Testis (tissue), 3 donors: ENCODE measurements around the gene PALM. TPM values are rescaled to one million over a fixed set of nuclear protein-coding genes. Genes with fewer than 3 reads are reported as not detected.

ENCODE experiments used
- DNase-seq: peaks from one replicate; pipeline ENCODE4 v3.0.0-alpha.2; 2019
- H3K27ac ChIP-seq, 2 donors: fragments of 200-600 bp; sonication (generic); one replicate each; pipeline ENCODE4 v1.5.1; 2019
- H3K27me3 ChIP-seq: fragments of 200-600 bp; sonication (generic); one replicate; pipeline ENCODE4 v1.5.1; 2019
- H3K36me3 ChIP-seq: fragments of 200-600 bp; sonication (generic); one replicate; pipeline ENCODE4 v1.5.1; 2017; ENCODE audit warnings: low read depth; ENCODE audit errors: missing control alignments
- H3K4me1 ChIP-seq: fragments of 200-600 bp; sonication (generic); one replicate; pipeline ENCODE4 v1.5.1; 2019
- H3K4me3 ChIP-seq, 2 donors: fragments of 200-600 bp; sonication (generic); one replicate each; pipeline ENCODE4 v1.5.1; 2017 to 2019
- H3K9me3 ChIP-seq: fragments of 200-600 bp; sonication (generic); one replicate; pipeline ENCODE4 v1.5.1; 2017
- POLR2A ChIP-seq: fragments of 450-650 bp; IDR thresholded peaks from one replicate; pipeline ENCODE4 v1.6.1; 2017; ENCODE audit warnings: antibody characterized with exemption, mild to moderate bottlenecking, moderate library complexity
- WGBS, 2 donors: methylation state at CpG; one replicate each; pipeline ENCODE4 v1.1.5; 2018; 5-methylcytosine and 5-hydroxymethylcytosine counted together
- intact Hi-C: fragments of 100-400 bp; cut with DNase I; formaldehyde crosslinking; loops from one replicate; pipeline ENCODE4 v1.15.1; 2023; ENCODE audit warnings: low total_unique reads
- polyA plus RNA-seq: library from polyadenylated mRNA; stranded (reverse); fragments of 350-450 nt; fragmentation: Illumina TruSeq; extraction: RNeasy Lipid Tissue Mini Kit (QIAGEN cat#74804); gene quantifications from one replicate; pipeline ENCODE4 v1.2.3, GENCODE V29; 2014; ENCODE audit warnings: low read depth, low replicate concordance; ENCODE audit not compliant: insufficient read depth
- total RNA-seq, 2 donors: library from RNA; depleted of rRNA; stranded (reverse); fragments of >200 nt; gene quantifications; one replicate each; pipeline ENCODE4 v1.2.3, GENCODE V29; 2016
- TF ChIP-seq, protein P1 (sequence below), 3 experiments: fragments of 450-650 bp in 2 of 3; fragments of 200-600 bp in 1 of 3; sonication (generic) in 1 of 3; IDR thresholded peaks; one replicate each; pipeline ENCODE4 v1.5.1; 2016 to 2019; ENCODE audit warnings: antibody characterized with exemption in 3 of 3, mild to moderate bottlenecking in 2 of 3, moderate library complexity in 1 of 3

PALM gene
- total and polyA plus RNA-seq, 3 donors from 2014 or later: 35.5 to 47.8 (median 46.4) TPM

DNA sequence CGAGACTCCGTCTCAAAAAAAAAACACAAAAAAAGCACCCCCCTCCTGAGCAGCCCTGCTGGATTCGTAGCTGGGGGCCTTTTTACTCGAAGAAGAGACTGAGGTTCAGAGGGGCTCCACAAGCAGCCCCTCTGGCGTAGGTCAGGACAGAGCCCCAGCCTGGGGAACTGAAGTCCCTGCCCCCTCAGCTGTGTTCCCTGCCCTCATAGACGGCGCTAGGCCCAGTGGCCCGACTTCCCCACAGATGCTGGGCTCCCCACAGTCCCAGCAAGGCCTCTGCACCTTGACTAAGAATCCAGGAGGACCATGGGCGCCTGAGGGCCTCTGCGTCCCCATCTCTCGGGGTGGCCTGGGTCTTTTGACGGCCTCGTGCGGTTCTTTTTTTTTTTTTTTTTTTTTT, 41.1 kb downstream of the PALM start:
- H3K27ac ChIP-seq: no peak overlapping the region
- H3K27me3 ChIP-seq: no peaks in the 10 kb centered on the region
- no peaks in the 10 kb centered on the region for H3K4me1 ChIP-seq
- no peaks in the 10 kb centered on the region for H3K36me3 ChIP-seq
- TF ChIP-seq, protein P1, sequence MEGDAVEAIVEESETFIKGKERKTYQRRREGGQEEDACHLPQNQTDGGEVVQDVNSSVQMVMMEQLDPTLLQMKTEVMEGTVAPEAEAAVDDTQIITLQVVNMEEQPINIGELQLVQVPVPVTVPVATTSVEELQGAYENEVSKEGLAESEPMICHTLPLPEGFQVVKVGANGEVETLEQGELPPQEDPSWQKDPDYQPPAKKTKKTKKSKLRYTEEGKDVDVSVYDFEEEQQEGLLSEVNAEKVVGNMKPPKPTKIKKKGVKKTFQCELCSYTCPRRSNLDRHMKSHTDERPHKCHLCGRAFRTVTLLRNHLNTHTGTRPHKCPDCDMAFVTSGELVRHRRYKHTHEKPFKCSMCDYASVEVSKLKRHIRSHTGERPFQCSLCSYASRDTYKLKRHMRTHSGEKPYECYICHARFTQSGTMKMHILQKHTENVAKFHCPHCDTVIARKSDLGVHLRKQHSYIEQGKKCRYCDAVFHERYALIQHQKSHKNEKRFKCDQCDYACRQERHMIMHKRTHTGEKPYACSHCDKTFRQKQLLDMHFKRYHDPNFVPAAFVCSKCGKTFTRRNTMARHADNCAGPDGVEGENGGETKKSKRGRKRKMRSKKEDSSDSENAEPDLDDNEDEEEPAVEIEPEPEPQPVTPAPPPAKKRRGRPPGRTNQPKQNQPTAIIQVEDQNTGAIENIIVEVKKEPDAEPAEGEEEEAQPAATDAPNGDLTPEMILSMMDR (IDR thresholded peaks at IDR 0.05): no peak
- no peak for TF ChIP-seq POLR2A
- intact Hi-C loops: no loop called here
- WGBS, 2 donors: 87 to 88% methylated on average over 14 of the region's 14 CpGs
- no peak overlapping the region for H3K4me3 ChIP-seq
- DNase-seq: no peak
- no peaks in the 10 kb centered on the region for H3K9me3 ChIP-seq

DNA sequence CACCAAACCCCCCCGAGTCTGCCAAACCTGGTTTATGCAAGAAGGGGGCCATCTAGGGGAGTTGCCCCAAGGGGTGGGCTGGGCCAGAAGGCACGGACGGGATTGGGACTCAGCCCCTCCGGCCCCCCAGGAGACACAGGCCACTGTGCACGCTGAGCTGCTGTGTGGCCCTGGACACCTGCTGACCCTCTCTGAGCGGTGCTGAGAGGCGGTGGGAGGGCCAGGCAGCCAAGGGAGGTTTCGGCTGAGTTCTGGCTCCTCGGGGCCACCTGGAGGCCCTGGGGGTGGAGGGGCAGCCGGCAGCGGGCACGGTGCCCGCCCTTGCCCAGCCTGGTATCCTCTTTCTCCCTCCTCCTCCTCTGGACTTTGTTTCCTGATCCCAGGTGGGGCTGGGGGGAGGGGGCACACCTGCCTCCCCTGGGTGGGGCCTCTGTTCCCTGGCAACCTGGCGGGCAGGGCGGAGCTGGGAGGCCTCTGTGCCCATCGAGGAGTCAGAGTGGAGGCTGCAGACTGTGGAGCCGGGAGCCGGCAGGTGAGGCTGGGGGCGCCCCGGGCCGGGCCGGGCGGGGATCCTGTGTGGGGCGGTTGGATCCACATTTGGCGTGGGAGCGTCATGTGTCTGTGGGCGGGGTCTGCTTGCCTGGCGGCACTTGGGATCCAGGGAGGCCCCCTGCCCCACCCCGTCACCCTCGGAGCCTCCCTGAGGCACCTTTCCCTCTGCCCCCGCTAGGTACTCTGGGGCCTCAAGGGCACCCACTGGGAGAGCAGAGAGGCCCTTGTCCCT, 42.1 kb downstream of the PALM start, which contains the start of gene MISP:
MISP (plus strand) TSS at position 473 of the 784 bp plus-strand sequence. CDS start 5,835 bp downstream, outside the sequence.
- Histone ChIP-seq H3K9me3 (no peaks in the 10 kb centered on the region), H3K4me1 (no peaks in the 10 kb centered on the region), H3K27ac (no peak within 1 kb of the TSS), H3K27me3 (no peaks in the 10 kb centered on the region), H3K36me3 (no peaks in the 10 kb centered on the region), H3K4me3 (no peak within 1 kb of the TSS)
- DNase-seq: no peak
- intact Hi-C loops: no loop called here
- WGBS, 2 donors: 49% methylated on average over 5 to 31 of the region's 31 CpGs
- TF ChIP-seq POLR2A: no peak
- TF ChIP-seq, protein P1 (IDR thresholded peaks at IDR 0.05): no peak

DNA sequence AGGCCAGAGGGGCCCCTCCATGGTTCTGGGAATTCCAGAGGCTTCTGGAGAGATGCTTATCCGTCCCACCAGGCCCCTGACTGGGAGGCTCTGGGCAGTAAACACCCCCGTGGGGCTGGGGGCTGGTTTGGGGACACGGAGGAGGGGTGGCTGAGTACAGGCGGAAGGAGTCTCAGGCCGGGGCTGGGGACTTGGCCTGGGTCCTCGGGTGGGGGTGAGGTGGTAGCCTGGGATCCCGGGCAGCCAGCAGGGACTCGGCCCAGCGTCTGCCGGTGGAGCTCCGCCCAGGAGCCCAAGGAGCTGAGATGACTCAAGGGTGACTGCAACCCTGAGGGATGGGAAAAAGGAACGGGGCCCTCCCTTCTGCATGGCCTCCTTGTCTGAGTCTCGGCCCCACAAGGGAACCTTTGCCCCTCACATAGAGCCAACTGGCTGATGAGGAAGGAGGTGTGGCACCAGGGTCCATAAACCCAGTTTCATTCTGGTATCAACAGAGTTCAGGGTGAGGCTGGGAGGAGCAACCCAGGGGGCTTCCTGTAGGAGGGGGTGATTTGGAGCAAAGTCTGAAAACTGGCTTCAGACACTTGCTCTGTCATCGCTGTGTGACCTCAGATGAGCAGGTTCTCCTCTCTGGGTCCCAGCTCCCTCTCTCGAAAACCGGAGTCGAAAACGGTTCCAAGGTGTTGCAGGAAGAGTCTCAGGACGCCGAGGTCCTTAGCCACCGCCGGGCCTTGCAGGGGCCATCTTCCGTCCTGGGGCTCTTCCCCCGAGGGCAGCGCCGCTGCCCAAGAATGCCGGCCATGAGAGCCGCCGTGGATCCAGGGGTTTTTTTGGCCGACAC, 43.0 kb downstream of the PALM start:
- intact Hi-C loops: no loop called here
- no peaks in the 10 kb centered on the region for H3K36me3 ChIP-seq
- H3K27ac ChIP-seq: no peak overlapping the region
- DNase-seq: no peak
- no peak for TF ChIP-seq POLR2A
- TF ChIP-seq, protein P1 (IDR thresholded peaks at IDR 0.05): no peak
- no peaks in the 10 kb centered on the region for H3K9me3 ChIP-seq
- no peaks in the 10 kb centered on the region for H3K27me3 ChIP-seq
- WGBS, 2 donors: 67 to 77% methylated on average over 24 to 30 of the region's 30 CpGs
- H3K4me3 ChIP-seq: no peak overlapping the region
- no peaks in the 10 kb centered on the region for H3K4me1 ChIP-seq

DNA sequence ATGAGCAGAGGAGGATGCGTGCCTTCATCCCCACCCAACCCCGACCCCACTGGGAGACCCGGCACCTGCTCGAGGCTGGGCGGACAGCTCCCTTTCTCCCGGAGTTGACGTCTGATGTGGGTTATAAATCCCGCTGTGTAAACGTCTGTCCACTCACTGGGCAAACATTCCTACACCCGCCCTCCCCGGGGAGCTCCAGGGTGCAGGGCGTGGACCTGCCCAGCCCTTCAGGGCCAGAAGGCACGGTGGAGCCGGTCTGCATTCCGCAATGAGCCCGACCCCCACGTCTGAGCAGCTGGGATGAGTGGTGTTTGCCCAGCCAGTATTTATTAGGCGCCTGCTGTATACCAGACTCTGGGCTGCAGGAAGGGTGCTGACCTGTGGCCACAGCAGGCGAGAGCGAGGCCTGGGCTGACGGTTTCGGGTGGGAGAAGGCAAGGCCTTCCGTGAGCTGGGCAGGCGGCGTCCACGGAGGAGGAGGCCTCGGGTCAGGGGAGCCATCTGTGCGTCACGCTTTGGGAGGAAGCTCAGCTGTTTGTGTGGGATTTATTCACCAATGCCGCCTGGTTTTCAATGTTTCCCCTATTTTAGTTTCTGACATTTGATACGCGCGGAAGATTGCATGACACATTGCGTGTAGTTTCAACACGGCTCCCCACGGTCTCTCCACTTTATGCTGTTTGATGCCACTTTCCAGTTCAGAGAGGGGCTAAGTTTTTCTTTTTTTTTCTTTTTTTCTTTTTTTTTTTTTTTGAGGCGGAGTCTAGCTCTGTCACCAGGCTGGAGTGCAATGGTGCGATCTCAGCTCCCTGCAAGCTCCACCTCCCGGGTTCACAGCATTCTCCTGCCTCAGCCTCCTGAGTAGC, 44.1 kb downstream of the PALM start:
- H3K36me3 ChIP-seq: no peaks in the 10 kb centered on the region
- no peak overlapping the region for H3K27ac ChIP-seq
- no peak overlapping the region for H3K4me3 ChIP-seq
- TF ChIP-seq, protein P1 (IDR thresholded peaks at IDR 0.05): no peak
- intact Hi-C loops: no loop called here
- DNase-seq: no peak
- H3K27me3 ChIP-seq: no peaks in the 10 kb centered on the region
- H3K4me1 ChIP-seq: no peaks in the 10 kb centered on the region
- H3K9me3 ChIP-seq: no peaks in the 10 kb centered on the region
- WGBS, 2 donors: 49 to 57% methylated on average over 36 to 37 of the region's 39 CpGs
